ENCODE measurements around the gene CTTNBP2NL. TPM values are rescaled to one million over a fixed set of nuclear protein-coding genes. Genes with fewer than 3 reads are reported as not detected.
"Not testable (repeated sequence)": the region's sequence is repeated elsewhere in the genome, so short reads cannot be mapped to it uniquely, and the experiment has no call there.

CTTNBP2NL gene
- total RNA-seq, 4 donors from 2014 or later = 23.0 to 58.3 (median 31.5) TPM

GRCh38 chr1:112462953-112463279 is 66.9 kb downstream of the CTTNBP2NL start:
- no peak for DNase-seq (ENCODE audit: low spot score)
- no peak for ATAC-seq (ENCODE audit: low FRiP score)
- no peak for TF ChIP-seq CTCF (IDR thresholded peaks at IDR 0.05)

GRCh38 chr1:112464501-112464900 is 68.5 kb downstream of the CTTNBP2NL start:
- DNase-seq (ENCODE audit: low spot score) = no peak
- TF ChIP-seq CTCF (IDR thresholded peaks at IDR 0.05) = no peak
- no peak for ATAC-seq (ENCODE audit: low FRiP score)

GRCh38 chr1:112465122-112465521 is 69.1 kb downstream of the CTTNBP2NL start:
- ATAC-seq (ENCODE audit: low FRiP score) (no peak), DNase-seq (ENCODE audit: low spot score) (no peak)
- TF ChIP-seq CTCF (IDR thresholded peaks at IDR 0.05) = no peak

GRCh38 chr1:112466078-112466660 is 70.2 kb downstream of the CTTNBP2NL start:
- peak in 2 of 3 donors; percentile 54 to 76 for TF ChIP-seq CTCF (IDR thresholded peaks at IDR 0.05)
- ATAC-seq (ENCODE audit: low FRiP score) (peak; percentile 90), DNase-seq (ENCODE audit: low spot score) (peak; percentile 95)

GRCh38 chr1:112470324-112470723 is 74.3 kb downstream of the CTTNBP2NL start:
- not testable (repeated sequence) for DNase-seq (ENCODE audit: low spot score); ATAC-seq (ENCODE audit: low FRiP score)

- TF ChIP-seq CTCF (IDR thresholded peaks at IDR 0.05) = no peak
- ATAC-seq (ENCODE audit: low FRiP score) (no peak), DNase-seq (ENCODE audit: low spot score) (no peak)
Measured at GRCh38 chr1:112470966-112471365, 75.0 kb downstream of the CTTNBP2NL start.

- DNase-seq (ENCODE audit: low spot score) (no peak), ATAC-seq (ENCODE audit: low FRiP score) (no peak)
- TF ChIP-seq CTCF (IDR thresholded peaks at IDR 0.05) = no peak
Measured at GRCh38 chr1:112472142-112472541, 76.1 kb downstream of the CTTNBP2NL start.

GRCh38 chr1:112477550-112477949 is 81.5 kb downstream of the CTTNBP2NL start:
- no peak for ATAC-seq (ENCODE audit: low FRiP score)

More at GRCh38 chr1:112477550-112477949, 81.5 kb downstream of the CTTNBP2NL start:
- TF ChIP-seq CTCF (IDR thresholded peaks at IDR 0.05) = no peak
- DNase-seq (ENCODE audit: low spot score) = no peak
